Measurements from ENCODE around the gene DDX21. TPM values are rescaled to one million over a fixed set of nuclear protein-coding genes. Genes with fewer than 3 reads are reported as not detected.
"Not testable (repeated sequence)": the region's sequence is repeated elsewhere in the genome, so short reads cannot be mapped to it uniquely, and the experiment has no call there.

Gene DDX21
- total RNA-seq, 2 donors from 2014 or later = 77.8 to 176 TPM

GRCh38 chr10:68959695-68960527 is 3.9 kb downstream of the DDX21 start:
- Mint-ChIP-seq H3K36me3 (ENCODE audit: low read depth) (peaks cover 96% of the 10 kb centered on the region), H3K4me3 (peak overlapping the region; percentile 92), H3K27ac (peak overlapping the region; percentile 88), H3K27me3 (no peaks in the 10 kb centered on the region), H3K9me3 (no peaks in the 10 kb centered on the region), H3K4me1 (peaks cover 21% of the 10 kb centered on the region)
- no peak for ATAC-seq (replicated peaks)

- peaks cover 100% of the 10 kb centered on the region for H3K36me3 Mint-ChIP-seq (ENCODE audit: low read depth)
- no peak for ATAC-seq (replicated peaks)
- no peak overlapping the region for H3K4me3 Mint-ChIP-seq
- no peak overlapping the region for H3K27ac Mint-ChIP-seq
- no peaks in the 10 kb centered on the region for H3K9me3 Mint-ChIP-seq
- peaks cover 21% of the 10 kb centered on the region for H3K4me1 Mint-ChIP-seq
- H3K27me3 Mint-ChIP-seq = no peaks in the 10 kb centered on the region
Observed at GRCh38 chr10:68963151-68963550, 7.2 kb downstream of the DDX21 start.

GRCh38 chr10:68973975-68974374 is 18.0 kb downstream of the DDX21 start:
- no peaks in the 10 kb centered on the region for H3K9me3 Mint-ChIP-seq
- peak overlapping the region; percentile 8 for H3K27ac Mint-ChIP-seq
- no peak for ATAC-seq (replicated peaks)
- no peaks in the 10 kb centered on the region for H3K4me1 Mint-ChIP-seq
- no peak overlapping the region for H3K4me3 Mint-ChIP-seq
- no peaks in the 10 kb centered on the region for H3K27me3 Mint-ChIP-seq
- peaks cover 100% of the 10 kb centered on the region for H3K36me3 Mint-ChIP-seq (ENCODE audit: low read depth)

- ATAC-seq (replicated peaks); H3K27me3 Mint-ChIP-seq; H3K4me1 Mint-ChIP-seq; H3K4me3 Mint-ChIP-seq; H3K9me3 Mint-ChIP-seq: not testable (repeated sequence)
- peak overlapping the region; percentile 73 for H3K27ac Mint-ChIP-seq
- peaks cover 100% of the 10 kb centered on the region for H3K36me3 Mint-ChIP-seq (ENCODE audit: low read depth)
Observed at GRCh38 chr10:68975936-68976473, 20.0 kb downstream of the DDX21 start.

- Mint-ChIP-seq H3K27ac (peak overlapping the region; percentile 16), H3K36me3 (ENCODE audit: low read depth) (peaks cover 100% of the 10 kb centered on the region)
- H3K4me1 Mint-ChIP-seq; H3K4me3 Mint-ChIP-seq; H3K27me3 Mint-ChIP-seq; ATAC-seq (replicated peaks); H3K9me3 Mint-ChIP-seq: not testable (repeated sequence)
Observed at GRCh38 chr10:68979738-68980137, 23.8 kb downstream of the DDX21 start.

- Mint-ChIP-seq H3K36me3 (ENCODE audit: low read depth) (peaks cover 99% of the 10 kb centered on the region), H3K9me3 (no peaks in the 10 kb centered on the region), H3K27ac (no peak overlapping the region), H3K4me1 (no peaks in the 10 kb centered on the region), H3K4me3 (no peak overlapping the region), H3K27me3 (no peaks in the 10 kb centered on the region)
- ATAC-seq (replicated peaks) = no peak
Observed at GRCh38 chr10:68981074-68981473, 25.1 kb downstream of the DDX21 start.

- no peak for ATAC-seq (replicated peaks)
- Mint-ChIP-seq H3K27me3 (no peaks in the 10 kb centered on the region), H3K4me3 (no peak overlapping the region), H3K4me1 (no peaks in the 10 kb centered on the region), H3K9me3 (no peaks in the 10 kb centered on the region), H3K27ac (no peak overlapping the region), H3K36me3 (ENCODE audit: low read depth) (peaks cover 95% of the 10 kb centered on the region)
Observed at GRCh38 chr10:68982389-68982788, 26.4 kb downstream of the DDX21 start.

- no peaks in the 10 kb centered on the region for H3K27me3 Mint-ChIP-seq
- H3K36me3 Mint-ChIP-seq (ENCODE audit: low read depth) = peaks cover 71% of the 10 kb centered on the region
- peak overlapping the region; percentile 92 for H3K4me3 Mint-ChIP-seq
- no peak overlapping the region for H3K27ac Mint-ChIP-seq
- H3K9me3 Mint-ChIP-seq = no peaks in the 10 kb centered on the region
- H3K4me1 Mint-ChIP-seq = peaks cover 22% of the 10 kb centered on the region
- ATAC-seq (replicated peaks) = no peak
Observed at GRCh38 chr10:68987611-68988010, 31.6 kb downstream of the DDX21 start.

- H3K9me3 Mint-ChIP-seq = no peaks in the 10 kb centered on the region
- H3K4me3 Mint-ChIP-seq = peak within 1 kb of the TSS; percentile 92
- H3K27ac Mint-ChIP-seq = peak within 1 kb of the TSS; percentile 91
- H3K4me1 Mint-ChIP-seq = peaks cover 30% of the 10 kb centered on the region
- H3K36me3 Mint-ChIP-seq (ENCODE audit: low read depth) = peaks cover 60% of the 10 kb centered on the region
- ATAC-seq (replicated peaks) = peak; percentile 89
- no peaks in the 10 kb centered on the region for H3K27me3 Mint-ChIP-seq
Observed at GRCh38 chr10:68988530-68989316, 32.8 kb downstream of the DDX21 start, which contains the start of gene KIFBP. Gene KIFBP, plus strand, starts transcription at chr10:68988803. Its CDS starts 30 bp downstream, at chr10:68988833.

GRCh38 chr10:68989317-68989990 is 33.5 kb downstream of the DDX21 start:
- H3K27me3 Mint-ChIP-seq = no peaks in the 10 kb centered on the region
- peak overlapping the region; percentile 92 for H3K4me3 Mint-ChIP-seq
- H3K36me3 Mint-ChIP-seq (ENCODE audit: low read depth) = peaks cover 52% of the 10 kb centered on the region
- H3K27ac Mint-ChIP-seq = peak overlapping the region; percentile 91
- ATAC-seq (replicated peaks) = no peak
- peaks cover 30% of the 10 kb centered on the region for H3K4me1 Mint-ChIP-seq
- no peaks in the 10 kb centered on the region for H3K9me3 Mint-ChIP-seq

- H3K27me3 Mint-ChIP-seq = no peaks in the 10 kb centered on the region
- H3K4me3 Mint-ChIP-seq = peak overlapping the region; percentile 41
- H3K36me3 Mint-ChIP-seq (ENCODE audit: low read depth) = peaks cover 30% of the 10 kb centered on the region
- H3K9me3 Mint-ChIP-seq = no peaks in the 10 kb centered on the region
- H3K27ac Mint-ChIP-seq = peak overlapping the region; percentile 36
- ATAC-seq (replicated peaks) = no peak
- peaks cover 39% of the 10 kb centered on the region for H3K4me1 Mint-ChIP-seq
Observed at GRCh38 chr10:68992636-68993440, 36.9 kb downstream of the DDX21 start.

- H3K9me3 Mint-ChIP-seq = no peaks in the 10 kb centered on the region
- no peaks in the 10 kb centered on the region for H3K27me3 Mint-ChIP-seq
- H3K27ac Mint-ChIP-seq = peak overlapping the region; percentile 95
- peaks cover 29% of the 10 kb centered on the region for H3K36me3 Mint-ChIP-seq (ENCODE audit: low read depth)
- peak overlapping the region; percentile 76 for H3K4me3 Mint-ChIP-seq
- peak; percentile 25 for ATAC-seq (replicated peaks)
- H3K4me1 Mint-ChIP-seq = peaks cover 25% of the 10 kb centered on the region
Observed at GRCh38 chr10:68997211-68997610, 41.2 kb downstream of the DDX21 start.

- H3K4me3 Mint-ChIP-seq = no peak overlapping the region
- no peaks in the 10 kb centered on the region for H3K27me3 Mint-ChIP-seq
- no peak overlapping the region for H3K27ac Mint-ChIP-seq
- peaks cover 48% of the 10 kb centered on the region for H3K36me3 Mint-ChIP-seq (ENCODE audit: low read depth)
- H3K9me3 Mint-ChIP-seq = no peaks in the 10 kb centered on the region
- peaks cover 4% of the 10 kb centered on the region for H3K4me1 Mint-ChIP-seq
- peak; percentile 66 for ATAC-seq (replicated peaks)
Observed at GRCh38 chr10:69004821-69005220, 48.9 kb downstream of the DDX21 start.
